GM18519 (cell line): ENCODE results near the gene MRE11.
A peak's percentile ranks its signal among the peaks of the same experiment; 100 is the strongest.
"Not testable (repeated sequence)": the region's sequence is repeated elsewhere in the genome, so short reads cannot be mapped to it uniquely, and the experiment has no call there.

ENCODE experiments used
- ATAC-seq: cut with Tn5 transposase; IDR thresholded peaks from one replicate; pipeline ENCODE4 v1.9.1; 2021; ENCODE audit warnings: mild to moderate bottlenecking, moderate library complexity; ENCODE audit not compliant: unreplicated experiment, low FRiP score

The MRE11 gene

GRCh38 chr11:94507485-94507884 lies 13.8 kb upstream of the MRE11 start:
- ATAC-seq, result no peak

DNA sequence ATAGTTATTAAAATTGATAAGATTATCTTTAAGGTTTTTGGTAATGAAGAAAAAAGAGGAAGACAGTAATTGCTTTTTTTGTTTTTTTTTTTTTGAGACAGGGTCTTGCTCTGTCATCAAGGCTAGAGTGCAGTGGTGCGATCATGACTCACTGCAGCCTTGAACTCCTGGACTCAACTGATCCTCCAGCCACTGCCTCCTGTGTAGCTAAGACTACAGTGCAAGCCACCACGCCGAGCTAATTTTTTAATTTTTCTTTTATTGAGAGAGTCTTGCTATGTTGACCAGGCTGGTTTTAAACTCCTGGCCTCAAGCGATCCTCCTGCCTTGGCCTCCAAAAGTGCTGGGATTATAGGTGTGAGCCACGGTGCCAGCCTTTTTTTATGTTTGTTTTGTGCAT lies 12.9 kb upstream of the MRE11 start:
- ATAC-seq, result not testable (repeated sequence)

DNA sequence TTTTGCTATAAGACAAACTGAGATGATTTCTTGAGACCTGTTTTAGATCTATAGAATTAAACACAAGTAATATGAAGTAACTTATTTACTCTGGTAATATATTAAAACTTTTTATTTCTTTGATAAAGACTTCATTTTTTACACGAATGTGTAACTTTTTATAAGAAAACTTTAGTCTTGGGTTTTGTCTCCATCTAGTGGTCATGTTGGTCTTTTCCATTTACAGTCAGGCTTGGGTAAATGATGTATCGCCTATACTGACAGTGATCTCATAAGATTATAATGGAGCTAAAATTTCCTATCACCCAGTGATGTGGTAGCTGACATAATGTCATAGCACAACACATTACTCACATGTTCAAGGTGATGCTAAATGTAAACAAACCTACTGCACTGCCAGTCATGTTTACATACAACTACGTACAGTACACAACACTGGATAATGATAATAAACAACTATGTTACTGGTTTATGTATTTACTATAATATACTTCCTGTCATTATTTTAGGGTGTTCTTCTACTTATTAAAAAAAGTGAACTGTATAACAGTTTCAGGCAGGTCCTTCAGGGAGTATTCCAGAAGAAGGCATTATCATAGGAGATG lies 11.1 kb upstream of the MRE11 start:
- ATAC-seq, result no peak

DNA sequence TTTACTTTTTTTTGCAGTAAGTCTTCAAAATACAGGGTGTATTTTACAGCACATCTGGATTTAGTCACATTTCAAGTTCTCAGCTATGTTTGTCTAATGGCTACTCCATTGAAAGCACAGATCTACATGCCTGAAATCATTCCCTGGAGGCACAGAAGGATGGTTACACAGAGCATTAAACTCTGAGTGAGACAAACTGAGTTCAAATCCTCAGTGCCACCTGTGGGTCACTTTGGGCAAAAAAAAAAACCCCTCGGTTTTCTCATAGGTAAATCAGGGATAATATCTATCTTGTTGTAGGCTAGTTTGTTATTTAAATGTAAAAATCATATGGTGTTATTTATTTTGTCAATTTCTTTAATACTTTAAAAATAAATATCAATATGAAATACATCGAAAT lies 7.9 kb upstream of the MRE11 start:
- ATAC-seq, result no peak

GRCh38 chr11:94500181-94500580 lies 6.5 kb upstream of the MRE11 start:
- ATAC-seq, result no peak

DNA sequence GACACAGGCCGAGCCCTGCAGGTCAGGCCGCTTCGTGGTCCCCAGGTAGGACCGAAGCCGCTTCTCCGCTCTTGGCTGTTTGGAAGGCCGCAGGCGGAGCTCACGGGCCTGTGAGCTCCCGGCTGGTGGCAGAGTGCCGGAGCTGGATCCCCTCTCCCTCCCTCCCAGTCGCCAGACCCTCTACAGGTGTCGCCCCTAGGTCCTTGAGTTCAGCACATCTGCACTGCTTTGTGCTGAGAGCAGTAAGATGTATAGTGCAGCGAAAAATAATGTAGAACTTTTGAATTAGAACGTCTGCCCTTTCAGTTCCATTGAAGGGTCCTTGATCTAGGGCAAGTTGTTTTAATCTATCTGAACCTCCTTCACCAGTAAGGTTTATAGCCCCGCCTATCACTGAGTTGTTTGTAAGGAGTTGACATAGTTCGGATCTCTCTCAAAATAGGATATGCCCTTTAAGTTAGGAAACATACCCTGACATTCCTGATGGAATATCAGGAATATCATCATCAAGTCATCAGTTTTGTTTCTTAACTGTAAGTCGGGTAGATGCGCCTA lies 559 bp upstream of the MRE11 start:
- peak; percentile 43 for ATAC-seq

GRCh38 chr11:94486068-94486467 lies 7.6 kb downstream of the MRE11 start:
- ATAC-seq, result no peak

DNA sequence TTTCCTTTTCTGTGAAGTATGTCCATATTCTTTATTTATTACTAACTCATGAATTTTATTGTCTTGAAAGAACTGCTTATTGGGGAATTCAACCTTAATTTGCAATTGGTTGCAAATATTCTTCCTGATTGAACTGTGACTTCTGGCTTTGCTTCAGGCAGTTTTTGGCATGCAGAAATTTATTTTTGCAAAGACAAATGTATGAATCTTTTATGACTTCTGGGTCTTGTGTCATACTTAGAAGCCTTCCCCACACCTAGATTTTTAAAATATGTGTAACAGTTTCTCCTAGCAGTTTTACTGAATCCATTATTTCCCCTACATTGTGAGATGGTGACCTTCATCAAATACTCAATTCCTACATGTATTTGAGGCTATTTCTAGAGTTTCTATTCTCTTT lies 12.3 kb downstream of the MRE11 start:
- no peak for ATAC-seq

- no peak for ATAC-seq
Observed at GRCh38 chr11:94477624-94478023, 16.0 kb downstream of the MRE11 start.

- peak; percentile 82 for ATAC-seq
Observed at GRCh38 chr11:94472916-94473799, 20.5 kb downstream of the MRE11 start.

DNA sequence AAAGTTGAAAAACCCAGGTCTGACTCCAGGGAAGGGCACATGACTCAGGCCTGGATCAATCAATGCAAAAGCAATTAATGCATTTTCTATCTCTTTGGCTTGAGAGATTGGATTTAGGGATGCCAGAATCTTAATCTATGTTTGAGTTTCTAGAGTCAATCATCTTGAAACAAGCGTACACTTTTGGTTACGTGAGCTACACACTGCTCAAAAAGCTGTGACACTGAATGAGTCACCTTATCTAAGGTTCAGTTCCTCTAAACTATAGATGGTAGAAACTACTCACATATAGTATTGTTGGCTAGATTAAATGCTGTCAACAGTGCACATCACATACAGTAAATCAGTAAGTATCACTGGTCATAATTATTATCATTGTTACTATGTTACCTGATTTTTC lies 24.2 kb downstream of the MRE11 start:
- ATAC-seq, result peak; percentile 92

DNA sequence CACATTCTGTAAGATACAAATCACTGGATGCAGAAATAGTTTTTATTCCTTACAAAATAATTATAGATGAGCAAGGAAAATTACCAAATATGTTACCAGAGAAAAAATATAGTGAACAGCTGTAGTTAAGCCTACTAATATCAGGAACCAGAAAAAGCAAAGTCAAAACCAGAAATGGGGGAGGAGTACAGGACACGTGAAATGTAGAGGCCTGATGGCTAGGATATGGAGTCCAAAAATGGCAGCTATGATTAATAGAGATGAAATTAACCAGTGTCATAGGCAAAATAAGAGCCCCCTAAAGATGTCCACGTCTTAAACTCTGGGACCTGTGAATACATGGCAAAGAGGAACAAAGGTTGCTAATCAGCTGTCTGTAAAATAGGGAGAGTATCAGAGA lies 34.1 kb downstream of the MRE11 start:
- ATAC-seq, result no peak

GRCh38 chr11:94457118-94458029 lies 36.3 kb downstream of the MRE11 start:
- ATAC-seq, result no peak

- no peak for ATAC-seq
Observed at GRCh38 chr11:94455861-94456260, 37.8 kb downstream of the MRE11 start.

DNA sequence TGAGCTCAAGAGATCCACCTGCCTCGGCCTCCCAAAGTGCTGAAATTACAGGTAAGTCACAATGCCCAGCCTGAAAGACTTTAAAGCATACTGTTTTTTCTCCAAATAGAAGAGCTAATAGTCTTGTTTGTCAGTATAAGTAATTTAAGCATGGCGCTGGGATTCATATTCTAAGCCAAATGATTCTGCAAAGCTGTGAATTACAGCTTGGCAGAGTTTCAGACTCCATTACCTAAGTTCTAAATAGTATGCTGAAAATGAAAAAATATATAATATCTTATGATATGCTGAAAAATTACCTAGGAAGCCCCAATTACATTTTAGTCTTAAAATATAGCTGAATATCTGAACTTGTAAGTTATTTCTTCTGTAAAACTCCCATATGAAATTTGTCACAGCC lies 39.3 kb downstream of the MRE11 start:
- ATAC-seq, result no peak

- no peak for ATAC-seq
Observed at GRCh38 chr11:94452988-94453387, 40.7 kb downstream of the MRE11 start.

- no peak for ATAC-seq
Observed at GRCh38 chr11:94450048-94450447, 43.6 kb downstream of the MRE11 start.

DNA sequence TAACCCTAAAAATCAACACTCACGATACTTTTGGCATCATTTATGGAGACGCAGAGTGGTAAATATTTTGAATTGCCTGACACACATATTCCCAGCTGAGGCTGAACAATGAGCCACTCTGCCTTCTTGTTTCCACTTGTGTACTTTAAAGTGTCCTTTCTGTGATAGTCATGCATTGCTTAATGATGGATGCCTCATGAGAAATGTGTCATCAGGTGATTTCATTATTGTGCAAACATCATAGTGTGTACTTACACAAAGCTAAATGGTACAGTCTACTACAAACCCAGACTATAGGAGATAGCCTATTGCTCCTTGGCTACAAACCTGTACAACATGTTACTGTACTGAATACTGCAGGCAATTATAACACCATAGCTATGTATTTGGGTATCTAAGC lies 44.2 kb downstream of the MRE11 start:
- no peak for ATAC-seq

- no peak for ATAC-seq
Observed at GRCh38 chr11:94449029-94449428, 44.6 kb downstream of the MRE11 start.

DNA sequence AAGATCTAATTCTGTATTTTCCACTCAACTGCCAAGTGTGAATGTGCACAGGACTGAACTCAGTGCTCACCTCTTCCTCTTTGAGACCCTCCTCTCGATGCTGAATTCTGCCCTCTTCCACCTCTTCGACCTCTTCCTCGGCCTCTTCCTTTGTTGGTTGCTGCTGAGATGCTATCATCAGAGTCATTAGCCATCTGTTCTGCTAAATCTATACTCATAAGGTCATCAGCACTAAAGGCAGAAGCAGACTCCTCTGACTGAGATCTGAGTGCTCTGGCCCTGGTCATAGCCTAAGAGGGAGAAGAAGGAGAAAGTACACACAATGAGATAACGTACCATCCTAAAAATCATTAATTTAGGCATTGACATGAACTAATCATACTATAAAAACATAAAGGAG lies 46.5 kb downstream of the MRE11 start:
- ATAC-seq, result no peak

DNA sequence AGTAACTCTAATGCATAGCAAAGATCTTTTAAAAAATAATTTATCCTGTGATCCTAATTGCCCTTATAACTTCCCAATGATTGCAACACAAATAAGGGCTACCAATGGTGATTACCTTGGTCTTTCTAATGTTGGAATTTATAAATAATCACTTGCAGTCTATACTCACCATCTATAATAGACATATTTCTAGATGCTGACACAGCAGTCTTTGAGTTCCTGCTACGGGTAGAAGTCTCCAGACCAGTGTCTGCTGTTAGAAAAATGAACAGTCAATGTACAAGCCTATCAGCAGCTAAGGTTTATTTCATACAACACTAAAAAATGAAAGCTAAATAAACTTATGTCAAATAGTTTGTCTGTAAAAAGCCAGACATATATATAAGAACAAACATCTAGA lies 48.0 kb downstream of the MRE11 start:
- no peak for ATAC-seq
